ENCODE data around the gene GRIA4.

- TF ChIP-seq CTCF (IDR thresholded peaks at IDR 0.05) (no peak), POLR2A (IDR thresholded peaks at IDR 0.05) (no peak), POLR2AphosphoS5 (IDR thresholded peaks at IDR 0.05) (no peak)
Measured at GRCh38 chr11:105986554-105986953, 376.7 kb downstream of the GRIA4 start.

Measured in sigmoid colon (tissue), 4 donors.